ENCODE data around the gene STX8.
"Not testable (repeated sequence)": the region's sequence is repeated elsewhere in the genome, so short reads cannot be mapped to it uniquely, and the experiment has no call there.

STX8 gene

DNA sequence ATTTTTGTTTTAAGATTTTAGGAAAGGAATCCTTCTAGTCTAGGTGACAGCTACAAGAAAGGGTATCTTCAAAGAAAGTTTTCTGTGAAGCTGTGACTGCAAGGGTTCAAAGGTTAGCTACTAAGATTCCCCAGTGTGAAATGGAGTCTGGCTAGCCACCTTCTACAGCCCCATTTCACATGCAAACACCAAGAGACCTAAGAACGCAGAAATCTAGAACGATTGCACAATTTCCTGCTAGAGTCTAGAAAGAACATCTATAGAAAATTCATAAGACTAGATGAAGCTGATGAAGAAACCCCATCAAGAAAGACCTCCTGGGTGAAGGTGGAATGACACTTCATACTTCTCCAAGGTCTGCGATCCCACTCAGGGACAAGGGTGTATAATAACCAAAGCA, 77.1 kb downstream of the STX8 start:
- no peak for DNase-seq

DNA sequence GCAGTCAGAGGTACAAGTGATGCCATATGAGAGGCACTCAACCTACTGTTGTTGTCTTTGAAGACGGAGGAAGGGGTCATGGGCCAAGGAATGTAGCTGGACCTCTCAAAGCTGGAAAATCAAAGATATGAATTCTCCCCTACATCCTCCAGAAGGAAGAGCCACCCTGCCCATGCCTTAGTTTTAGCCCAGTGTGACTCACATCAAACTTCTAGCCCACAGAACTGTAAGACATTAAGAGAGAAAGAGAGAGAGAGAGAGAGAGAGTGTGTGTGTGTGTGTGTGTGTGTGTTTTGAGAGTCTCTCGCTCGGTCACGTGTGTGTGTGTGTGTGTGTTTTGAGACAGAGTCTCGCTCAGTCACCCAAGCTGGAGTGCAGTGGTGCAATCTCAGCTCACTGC, 87.1 kb downstream of the STX8 start:
- DNase-seq, result no peak

DNA sequence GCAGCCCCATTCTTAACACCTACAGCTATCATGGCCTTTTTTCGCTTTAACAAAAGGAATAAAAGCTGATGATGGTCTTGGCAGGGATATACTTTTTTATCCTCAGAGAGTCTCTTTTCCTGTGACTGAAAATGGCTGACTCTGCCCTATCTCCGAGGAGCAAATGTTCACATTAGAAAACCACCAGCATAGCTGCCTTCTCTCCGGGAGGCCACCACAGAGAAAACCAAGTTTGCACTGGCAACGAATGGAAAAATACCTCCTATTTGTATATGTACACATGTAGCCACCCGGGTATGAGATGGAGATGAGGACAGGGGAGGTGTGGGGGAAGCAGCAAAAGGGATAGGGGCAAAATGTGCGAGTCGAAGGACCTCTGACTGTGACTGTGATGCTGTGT, 88.2 kb downstream of the STX8 start:
- no peak for DNase-seq

DNA sequence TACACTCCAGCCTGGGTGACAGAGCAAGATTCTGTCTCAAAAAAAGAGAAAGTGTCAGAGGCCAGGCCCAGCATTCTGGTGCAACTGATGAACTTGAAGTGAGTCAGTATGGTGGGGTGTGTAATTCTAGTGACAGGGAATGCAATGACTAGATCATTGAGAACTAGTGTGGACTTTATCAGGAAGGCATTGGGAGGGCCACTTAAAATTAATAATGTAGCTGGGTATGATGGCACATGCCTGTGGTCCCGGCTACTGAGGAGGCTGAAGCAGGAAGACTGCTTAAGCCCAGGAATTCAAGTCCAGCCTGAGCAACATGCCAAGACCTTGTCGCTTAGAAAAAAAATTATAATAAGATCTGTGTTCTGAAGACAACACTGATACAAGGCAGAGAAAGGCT, 90.8 kb downstream of the STX8 start:
- no peak for DNase-seq

DNA sequence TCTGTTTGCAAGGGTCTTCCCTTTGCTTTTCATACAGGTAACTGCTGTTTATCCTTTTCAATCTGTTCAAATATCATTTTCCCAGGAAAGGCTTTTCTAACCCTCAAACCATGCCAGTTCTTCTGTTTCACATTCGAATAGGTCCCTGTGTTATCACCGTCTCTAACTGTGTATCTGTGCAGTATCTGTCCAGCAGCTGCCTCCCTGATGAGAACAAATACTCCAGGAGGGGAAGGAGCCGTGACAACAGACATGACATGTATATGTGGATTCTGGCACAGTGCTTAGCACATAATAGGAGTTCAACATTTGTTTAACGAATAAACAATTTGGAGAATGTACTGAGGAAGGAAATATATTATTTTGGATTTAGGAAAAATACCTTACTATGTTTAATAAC, 95.7 kb downstream of the STX8 start:
- no peak for DNase-seq

DNA sequence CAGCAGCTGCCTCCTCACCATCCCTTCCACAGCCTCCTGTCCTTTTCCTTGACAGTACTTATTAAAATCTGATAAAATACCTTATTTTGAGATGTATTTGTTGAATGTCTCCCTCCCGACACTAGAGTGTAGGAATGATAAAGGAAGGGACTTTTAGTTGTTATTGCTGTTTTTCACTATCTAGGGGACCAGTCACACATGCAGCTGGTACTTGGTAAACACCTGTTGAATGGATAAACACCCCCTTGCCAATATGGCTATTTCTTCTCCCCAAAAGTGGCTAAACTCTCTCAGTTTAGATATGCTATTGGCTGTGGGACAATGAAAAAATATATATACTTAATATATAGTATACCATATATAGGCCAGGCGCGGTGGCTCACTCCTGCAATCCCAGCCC, 96.7 kb downstream of the STX8 start:
- no peak for DNase-seq

DNA sequence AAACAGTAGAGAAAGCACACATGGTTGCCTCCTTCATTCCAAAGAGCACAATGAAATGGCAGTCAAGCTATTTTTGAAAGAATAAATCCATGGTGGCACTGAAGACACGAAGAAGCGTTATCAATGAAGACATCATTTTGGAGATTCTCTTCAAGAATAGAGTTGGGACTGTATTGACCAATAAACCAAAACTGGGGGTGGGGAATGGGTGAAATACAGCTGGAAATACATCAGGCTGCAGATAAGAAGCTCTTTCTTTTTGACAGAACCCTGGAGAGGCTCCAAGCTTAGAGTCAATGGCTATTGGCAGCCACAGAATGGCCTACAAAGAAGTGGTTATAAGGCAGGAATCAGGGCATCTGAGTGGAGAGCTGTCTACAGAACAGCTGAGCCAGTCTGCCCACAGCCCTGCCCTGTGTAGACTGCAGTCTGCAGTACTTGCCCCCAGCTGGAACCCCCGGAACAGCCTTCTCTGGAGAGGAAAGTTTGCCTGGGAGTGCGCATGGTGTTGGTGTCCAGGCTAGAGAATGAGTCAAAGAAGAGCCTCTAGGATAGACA, 100.4 kb downstream of the STX8 start:
- DNase-seq, result no peak

DNA sequence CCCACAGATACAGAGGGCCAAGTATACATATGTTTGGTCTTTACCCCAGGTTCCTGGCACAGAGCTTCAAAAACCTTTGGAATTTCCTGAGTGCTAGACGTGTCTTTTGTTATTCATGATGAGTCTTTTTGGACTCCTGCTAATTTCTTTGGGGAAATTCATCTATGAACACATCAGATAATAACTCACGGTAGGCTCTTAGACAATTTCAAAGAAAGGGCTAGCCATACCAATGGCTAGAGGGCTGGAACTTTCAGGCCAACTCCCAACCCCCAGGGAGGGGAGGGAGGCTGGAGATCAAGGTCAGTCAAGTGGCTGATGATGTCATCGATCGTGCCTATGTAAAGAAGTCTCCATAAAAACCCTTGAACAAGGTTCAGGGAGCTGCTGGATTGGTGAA, 101.9 kb downstream of the STX8 start:
- no peak for DNase-seq

DNA sequence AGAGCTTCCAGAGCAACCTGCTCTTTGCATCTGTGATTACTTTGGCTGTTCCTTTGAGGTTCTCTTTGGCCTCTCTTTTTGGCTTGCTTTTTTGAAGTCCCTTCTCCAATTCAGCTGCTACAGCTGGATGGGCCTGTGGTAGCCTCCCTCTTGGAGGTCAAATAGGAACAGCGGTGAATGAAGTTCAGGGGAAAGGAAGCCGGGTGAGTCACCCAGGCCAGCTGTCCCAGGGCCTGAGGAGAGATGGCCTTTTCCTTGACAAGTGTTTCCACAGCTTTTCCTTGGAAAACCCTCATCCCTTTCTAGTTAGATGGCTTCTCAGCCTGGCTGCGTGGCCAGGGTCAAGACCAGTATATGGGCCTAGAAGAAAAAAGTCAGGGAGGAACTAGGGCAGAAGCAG, 103.1 kb downstream of the STX8 start:
- no peak for DNase-seq

DNA sequence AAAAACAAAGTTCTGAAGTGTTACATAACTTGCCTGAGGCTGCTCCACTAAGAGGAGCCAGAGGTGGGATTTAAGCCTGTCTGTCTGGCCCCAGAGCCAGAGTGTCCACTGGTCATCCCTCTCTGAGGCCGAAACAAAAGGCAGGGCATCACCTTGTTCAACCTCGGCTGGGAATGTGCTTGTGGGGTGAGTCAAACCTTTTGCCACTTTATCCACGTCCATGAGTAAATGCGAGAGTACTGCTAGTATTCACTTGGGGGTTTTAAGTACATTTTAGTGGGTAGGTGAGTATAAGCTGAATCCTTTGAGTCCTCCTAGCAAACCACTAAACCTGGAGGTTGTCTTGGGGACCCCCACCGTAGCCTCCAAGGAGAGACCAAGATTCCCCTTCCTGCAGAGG, 103.5 kb downstream of the STX8 start:
- no peak for DNase-seq

DNA sequence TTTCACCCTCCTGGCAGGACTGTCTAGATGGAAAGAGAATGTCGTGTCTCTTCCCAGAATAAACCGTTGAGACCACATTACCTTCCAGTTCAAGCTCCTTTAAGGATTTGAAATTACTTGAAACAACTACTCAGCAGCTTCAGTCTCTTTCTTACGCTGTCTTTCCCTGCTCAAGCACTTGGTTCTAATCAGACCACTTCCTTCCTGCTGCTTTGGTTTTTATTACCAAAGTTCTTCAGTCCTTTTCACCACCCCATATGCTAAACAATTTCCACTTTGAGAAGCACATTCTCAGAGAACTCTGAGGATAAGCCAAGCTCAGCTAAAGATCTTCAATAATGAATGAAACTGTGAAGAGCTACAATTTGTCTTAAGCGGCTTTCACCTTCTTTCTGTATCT, 105.4 kb downstream of the STX8 start:
- no peak for DNase-seq

DNA sequence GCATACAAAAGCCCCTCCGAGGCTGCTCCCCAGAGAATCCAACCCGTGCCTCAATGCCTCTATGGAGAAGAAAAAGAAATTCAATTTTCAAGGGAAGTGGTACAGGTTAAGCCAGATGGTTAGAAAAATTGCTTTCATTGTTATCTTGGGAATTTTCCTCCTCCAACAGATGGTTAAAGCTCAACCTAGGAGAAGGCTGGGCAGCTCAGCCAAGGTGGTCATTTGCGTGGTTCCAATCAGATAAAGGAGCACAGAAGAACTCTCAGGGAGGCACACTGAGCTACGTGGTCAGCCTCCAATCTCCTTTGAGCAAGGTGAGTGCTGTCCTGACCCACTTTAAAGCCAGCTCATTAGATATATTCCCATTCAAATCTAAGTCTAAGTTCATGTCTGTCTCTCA, 106.7 kb downstream of the STX8 start:
- DNase-seq, result no peak

DNA sequence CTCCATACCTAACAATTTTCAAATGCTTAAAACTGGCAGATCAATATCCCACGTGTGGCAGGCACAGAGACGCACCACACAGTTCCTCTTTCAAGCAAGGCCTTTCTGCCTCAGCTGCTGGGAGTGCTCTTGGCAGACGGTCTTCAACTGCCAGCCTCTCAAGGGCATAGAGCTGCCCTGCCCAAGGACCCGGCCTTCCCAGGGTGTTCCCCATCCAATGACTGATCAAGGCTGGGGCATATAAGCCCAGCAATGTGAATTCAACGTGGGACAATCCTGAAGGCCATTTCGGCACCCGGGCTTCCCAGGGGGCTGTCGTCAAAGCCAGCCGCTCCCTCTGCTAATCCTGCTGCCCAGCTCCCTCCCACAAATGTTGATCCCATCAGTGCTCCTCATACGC, 107.1 kb downstream of the STX8 start:
- no peak for DNase-seq

DNA sequence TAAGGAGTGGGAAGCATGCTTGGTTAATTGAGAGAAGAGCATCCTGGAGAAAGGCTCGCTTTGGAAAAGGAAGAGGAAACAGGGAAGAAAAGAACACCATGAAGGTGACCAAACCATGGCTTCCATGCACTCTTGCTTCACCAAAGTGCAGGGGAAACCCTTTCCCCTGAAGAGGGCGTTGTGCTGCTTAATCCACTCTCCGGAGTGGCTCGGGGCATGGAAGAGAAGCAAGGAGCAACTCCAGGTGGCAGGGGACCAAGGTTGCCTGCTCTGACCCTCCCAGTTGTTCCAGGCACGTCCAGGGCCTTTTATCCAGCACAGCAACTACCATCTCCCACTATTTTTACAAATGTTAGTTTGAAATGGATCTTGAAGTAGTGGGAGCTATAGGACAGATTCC, 108.1 kb downstream of the STX8 start:
- DNase-seq, result no peak

DNA sequence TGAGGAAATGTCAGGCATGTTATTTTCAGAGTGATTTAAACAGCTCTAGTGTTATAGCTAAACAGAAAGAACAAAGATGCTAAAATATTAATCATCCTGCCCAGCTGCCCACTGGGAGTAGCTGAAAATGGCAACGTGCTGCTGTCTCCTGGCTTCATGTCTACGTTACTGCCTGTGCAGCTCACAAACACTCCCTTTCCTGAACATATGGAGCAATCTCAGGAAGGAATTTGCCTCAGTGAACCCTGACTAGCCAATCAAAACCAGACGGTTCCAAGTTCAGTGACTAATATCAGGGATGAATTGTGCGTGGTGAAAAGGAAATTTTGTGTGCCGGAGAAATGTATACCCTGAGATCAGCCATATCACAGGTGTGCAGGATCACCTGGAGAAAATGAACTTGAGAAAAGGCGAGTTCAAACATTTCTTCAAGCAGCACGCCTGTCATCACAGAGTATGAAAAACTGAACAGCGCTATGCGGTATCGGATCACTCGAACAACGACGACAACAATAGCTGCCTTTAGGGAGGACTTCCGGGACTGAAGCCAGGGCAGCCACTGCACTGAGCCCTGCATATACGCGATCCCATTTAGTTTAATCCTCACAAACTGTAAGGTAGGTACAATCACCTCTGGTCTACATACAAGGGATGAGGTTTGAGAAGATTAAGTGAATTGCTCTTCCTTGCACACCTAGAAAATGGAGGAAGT, 110.3 kb downstream of the STX8 start:
- DNase-seq, result no peak

DNA sequence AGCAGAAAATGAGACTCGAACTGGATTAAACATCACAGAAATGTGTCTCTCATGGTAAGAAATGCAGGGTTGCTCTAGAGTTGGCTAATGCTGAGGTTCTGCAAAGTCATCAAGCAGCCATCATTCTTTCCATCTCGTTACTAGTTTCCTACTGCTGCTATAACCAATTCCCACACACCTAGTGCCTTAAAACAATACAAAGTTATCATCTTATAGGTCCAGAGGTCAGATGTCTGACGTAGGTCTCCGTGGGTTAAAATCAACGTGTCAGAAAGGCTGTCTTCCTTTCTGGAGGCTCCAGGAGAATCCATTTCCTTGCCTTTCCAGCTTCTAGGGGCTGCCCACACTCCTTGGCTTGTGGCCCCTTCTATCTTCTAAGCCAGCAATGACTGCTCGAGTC, 118.6 kb downstream of the STX8 start:
- no peak for DNase-seq

DNA sequence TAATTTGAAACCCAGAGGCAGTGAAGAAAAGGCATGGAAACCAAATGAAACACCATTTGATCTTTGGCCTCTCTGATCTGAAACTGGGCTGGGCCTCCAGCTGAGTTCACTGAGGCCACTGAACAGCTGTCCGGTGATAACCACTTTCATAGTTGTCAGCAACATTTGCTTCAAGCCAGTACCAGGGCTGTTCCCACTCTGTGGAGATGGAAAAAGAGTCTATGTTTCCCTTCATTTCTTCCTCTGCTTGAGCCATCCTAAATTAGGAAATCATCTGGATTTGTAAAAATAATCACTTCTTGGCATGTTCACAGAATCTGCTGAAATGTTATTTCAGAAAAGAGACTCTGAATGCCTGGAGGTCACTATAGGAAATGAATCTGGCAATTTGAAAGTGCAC, 119.3 kb downstream of the STX8 start:
- DNase-seq, result no peak

DNA sequence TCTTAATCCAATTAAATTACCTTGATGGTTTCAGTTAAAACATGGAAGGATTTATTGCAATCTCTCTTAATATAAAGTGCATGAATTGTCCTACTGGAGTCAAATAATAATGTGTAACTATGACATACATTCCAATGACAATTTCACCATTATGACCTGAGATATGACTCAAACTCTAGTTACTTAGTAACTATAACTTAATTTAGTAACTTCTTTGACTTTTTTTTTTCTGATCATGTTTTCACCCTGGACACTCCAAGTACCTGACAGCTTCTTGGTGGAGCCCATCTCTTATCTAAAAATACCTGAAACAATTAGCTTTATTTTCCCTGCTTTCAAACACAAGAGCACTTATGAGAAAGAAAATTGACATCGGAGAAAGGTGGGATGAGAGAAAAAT, 123.7 kb downstream of the STX8 start:
- no peak for DNase-seq

DNA sequence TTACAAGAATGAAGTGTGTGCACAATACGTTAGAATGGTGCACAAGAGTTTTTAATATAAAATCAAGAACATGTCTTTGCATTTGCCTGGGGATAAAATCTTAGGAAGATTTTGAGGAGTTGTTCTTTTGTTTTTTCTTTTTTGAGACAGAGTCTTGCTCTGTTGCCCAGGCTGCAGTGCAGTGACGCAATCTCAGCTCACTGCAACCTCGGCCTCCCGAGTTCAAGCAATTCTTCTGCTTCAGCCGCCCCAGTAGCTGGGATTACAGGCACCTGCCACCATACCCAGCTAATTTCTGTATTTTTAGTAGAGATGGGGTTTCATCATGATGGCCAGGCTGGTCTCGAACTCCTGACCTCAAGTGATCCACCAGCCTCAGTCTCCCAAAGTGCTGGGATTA, 128.3 kb downstream of the STX8 start:
- not testable (repeated sequence) for DNase-seq

DNA sequence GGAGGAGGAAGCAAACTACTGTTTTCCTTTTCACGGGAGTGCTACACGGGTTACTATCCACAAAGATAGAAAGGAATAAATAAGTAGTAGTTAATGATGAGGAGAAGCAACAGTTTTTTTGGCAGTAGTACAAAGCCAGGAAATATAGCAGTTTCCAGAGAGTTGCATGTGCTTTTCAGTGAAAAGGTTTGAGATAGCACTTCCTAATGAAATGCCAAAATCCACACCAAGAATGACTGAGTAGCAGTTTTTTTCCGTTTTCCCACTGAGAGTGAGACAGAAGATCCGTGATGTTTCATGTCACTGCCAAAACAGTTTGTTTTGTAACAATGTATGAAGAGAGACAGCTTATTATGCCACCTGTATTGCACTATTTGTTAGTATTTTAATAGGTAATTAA, 129.1 kb downstream of the STX8 start:
- DNase-seq, result no peak

DNA sequence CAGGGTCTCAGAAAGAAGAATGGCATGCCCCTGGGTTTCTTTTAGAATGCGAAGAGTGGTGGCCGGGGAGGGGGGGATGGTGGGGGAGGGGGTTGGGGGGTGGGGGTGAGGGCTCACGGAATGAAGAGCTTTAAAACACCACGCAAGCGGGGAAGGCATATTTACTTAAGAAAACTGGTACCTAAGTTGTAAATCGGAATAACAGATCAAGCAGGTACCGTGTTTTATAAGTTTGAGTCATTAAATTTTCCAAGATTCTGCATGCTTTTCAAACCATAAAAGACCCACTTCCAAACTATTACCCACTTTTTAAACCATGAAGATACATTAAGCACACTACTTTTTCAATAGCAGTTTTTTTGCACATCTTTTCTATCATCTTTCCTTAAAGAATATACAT, 130.2 kb downstream of the STX8 start:
- no peak for DNase-seq

DNA sequence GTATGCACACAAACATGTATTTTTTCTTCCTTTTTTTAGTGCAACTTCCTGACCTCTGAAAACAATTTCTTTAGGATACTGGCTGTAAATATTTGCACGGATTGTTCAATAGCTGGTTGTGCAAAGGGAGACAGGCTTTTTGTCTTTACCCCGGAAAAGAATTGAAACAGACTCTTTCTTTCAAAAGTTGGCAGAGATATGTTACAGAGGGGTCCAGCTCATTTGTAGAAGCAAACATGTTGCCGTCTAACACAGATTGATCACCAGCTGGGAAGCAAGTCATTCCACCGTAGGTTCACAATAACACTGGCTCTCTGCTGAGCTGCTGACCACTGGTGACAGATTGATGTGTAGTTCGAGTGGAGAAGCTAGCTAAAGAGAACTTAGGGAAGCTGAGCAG, 130.9 kb downstream of the STX8 start:
- DNase-seq, result no peak

DNA sequence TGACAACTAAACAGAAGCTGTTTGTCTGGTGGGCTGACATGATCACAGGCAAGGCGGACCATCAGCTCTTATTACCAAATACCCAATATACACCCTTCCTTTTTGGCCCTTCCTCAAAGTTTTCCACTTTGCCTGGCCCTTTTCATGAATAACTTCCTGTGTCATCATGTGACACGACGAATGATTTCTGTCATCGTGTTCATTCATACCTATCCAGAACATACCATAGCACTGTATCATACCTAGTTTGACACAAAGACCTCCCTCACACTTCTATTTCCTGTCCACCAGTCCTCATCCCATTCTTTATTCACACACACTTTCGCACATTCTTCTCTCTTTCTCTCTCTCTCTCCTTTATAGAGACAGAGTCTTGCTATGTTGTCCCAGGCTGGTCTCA, 131.8 kb downstream of the STX8 start:
- DNase-seq, result no peak

DNA sequence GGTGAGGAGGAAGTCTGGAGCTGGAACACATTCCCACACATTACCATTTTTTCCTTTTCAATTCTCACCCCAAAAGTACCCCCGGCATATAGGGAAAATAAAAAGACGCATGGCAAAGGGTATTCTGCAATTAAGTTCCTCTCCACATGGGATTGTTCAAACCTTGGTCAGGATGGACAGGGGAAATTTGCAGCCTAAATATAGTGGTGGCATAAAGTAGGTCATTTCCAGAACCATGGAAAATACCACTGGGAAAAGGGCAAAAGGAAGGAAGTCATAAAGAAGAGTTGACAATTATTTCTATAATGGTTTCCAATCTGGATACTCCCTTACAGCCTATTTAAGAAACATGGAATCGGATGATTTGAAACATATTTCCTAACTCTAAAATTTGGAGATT, 135.8 kb downstream of the STX8 start:
- DNase-seq, result no peak

DNA sequence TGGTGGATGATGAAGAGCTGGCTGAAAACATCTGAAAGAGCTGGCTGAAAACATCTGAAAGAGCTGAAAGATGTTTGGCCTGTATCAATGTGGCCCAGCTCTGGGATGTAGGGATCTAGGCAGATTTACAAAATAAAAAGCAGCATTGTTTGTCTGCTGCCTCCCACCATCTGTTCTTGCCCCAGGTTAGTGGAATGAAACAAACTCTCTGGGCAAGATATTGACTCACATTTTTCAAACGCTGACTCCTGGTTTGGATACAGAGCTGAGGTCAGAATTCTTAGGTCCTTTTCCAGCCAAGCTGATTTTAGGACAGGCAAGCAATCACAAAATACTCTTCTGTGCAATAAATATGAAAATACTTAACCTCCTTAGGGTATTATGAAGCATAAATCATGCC, 139.0 kb downstream of the STX8 start:
- no peak for DNase-seq
